ENCODE measurements around the gene DUS2. TPM values are rescaled to one million over a fixed set of nuclear protein-coding genes. Genes with fewer than 3 reads are reported as not detected.
A peak's percentile ranks its signal among the peaks of the same experiment; 100 is the strongest.

DUS2 gene
- total RNA-seq, 2 experiments from 2014 or later, result 34.2 to 35.1 TPM

GRCh38 chr16:68084504-68085258 lies 61.6 kb downstream of the DUS2 start:
- Mint-ChIP-seq H3K4me3 (peak overlapping the region; percentile 88), H3K27me3 (no peaks in the 10 kb centered on the region), H3K4me1 (ENCODE audit: low read depth) (peaks cover 50% of the 10 kb centered on the region), H3K36me3 (ENCODE audit: low read depth) (peaks cover 37% of the 10 kb centered on the region), H3K27ac (peak overlapping the region; percentile 99), H3K9me3 (peaks cover 2% of the 10 kb centered on the region)
- ChIA-PET CTCF (interaction anchor here (0.9 to 3.4 kb wide), 19 partner anchors 9 to 201 kb away, joined by 3 to 18 read pairs (median 4); no protein-coding TSS in a partner anchor), POLR2A (interaction anchor here (0.6 to 3.5 kb wide), 23 partner anchors 9 to 278 kb away, joined by 3 to 34 read pairs (median 4); partner anchors contain the start of genes DDX28, DPEP2, DUS2 and PSMB10)
- peak; percentile 96 for DNase-seq
- ATAC-seq, result peak; percentile 64
- TF ChIP-seq CTCF (IDR thresholded peaks at IDR 0.05), result no peak
- intact Hi-C loops (cut with micrococcal nuclease), result no loop called here

DNA sequence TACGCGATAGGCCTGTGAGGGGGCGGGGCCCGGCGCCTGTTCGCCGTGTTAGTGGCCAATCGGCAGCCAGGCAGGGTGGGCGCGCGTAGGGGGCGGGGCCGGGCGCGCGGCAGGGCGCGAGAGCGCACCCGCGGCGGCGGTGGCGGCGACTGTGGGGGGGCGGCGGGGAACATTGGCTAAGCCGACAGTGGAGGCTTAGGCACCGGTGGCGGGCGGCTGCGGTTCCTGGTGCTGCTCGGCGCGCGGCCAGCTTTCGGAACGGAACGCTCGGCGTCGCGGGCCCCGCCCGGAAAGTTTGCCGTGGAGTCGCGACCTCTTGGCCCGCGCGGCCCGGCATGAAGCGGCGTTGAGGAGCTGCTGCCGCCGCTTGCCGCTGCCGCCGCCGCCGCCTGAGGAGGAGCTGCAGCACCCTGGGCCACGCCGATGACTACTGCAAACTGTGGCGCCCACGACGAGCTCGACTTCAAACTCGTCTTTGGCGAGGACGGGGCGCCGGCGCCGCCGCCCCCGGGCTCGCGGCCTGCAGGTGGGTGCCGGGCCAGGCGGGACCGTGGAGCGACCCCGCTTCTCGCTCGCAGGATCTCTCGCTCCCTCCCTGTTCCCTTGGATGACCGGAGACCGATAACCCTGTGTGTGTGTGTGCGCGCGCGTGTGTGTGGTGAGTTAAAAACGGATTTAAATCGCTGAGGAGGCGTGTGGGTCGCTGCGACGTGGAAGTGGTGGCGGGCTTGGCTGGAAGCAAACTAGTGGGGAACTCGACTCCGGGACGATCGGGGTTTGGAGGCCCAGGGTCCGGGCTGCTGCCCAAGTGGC lies 62.4 kb downstream of the DUS2 start, which contains the start of gene NFATC3:
Gene NFATC3 (plus strand): TSS at position 112 of the 813 bp plus-strand sequence. CDS start 312 bp downstream, at position 424.
- peak within 1 kb of the TSS; percentile 99 for H3K27ac Mint-ChIP-seq
- peaks cover 2% of the 10 kb centered on the region for H3K9me3 Mint-ChIP-seq
- no peak for TF ChIP-seq CTCF (IDR thresholded peaks at IDR 0.05)
- H3K36me3 Mint-ChIP-seq (ENCODE audit: low read depth), result peaks cover 32% of the 10 kb centered on the region
- intact Hi-C loops (cut with micrococcal nuclease), result no loop called here
- peak within 1 kb of the TSS; percentile 88 for H3K4me3 Mint-ChIP-seq
- ATAC-seq (peak; percentile 68), DNase-seq (peak; percentile 99)
- CTCF ChIA-PET, result interaction anchor here (0.9 to 3.4 kb wide), 15 partner anchors 9 to 153 kb away, joined by 3 to 18 read pairs (median 5); no protein-coding TSS in a partner anchor
- no peaks in the 10 kb centered on the region for H3K27me3 Mint-ChIP-seq
- POLR2A ChIA-PET, result interaction anchor here (0.6 to 3.5 kb wide), 19 partner anchors 8 to 183 kb away, joined by 3 to 34 read pairs (median 4); partner anchors contain the start of genes DDX28, DUS2, PSMB10 and SLC7A6
- H3K4me1 Mint-ChIP-seq (ENCODE audit: low read depth), result peaks cover 46% of the 10 kb centered on the region

DNA sequence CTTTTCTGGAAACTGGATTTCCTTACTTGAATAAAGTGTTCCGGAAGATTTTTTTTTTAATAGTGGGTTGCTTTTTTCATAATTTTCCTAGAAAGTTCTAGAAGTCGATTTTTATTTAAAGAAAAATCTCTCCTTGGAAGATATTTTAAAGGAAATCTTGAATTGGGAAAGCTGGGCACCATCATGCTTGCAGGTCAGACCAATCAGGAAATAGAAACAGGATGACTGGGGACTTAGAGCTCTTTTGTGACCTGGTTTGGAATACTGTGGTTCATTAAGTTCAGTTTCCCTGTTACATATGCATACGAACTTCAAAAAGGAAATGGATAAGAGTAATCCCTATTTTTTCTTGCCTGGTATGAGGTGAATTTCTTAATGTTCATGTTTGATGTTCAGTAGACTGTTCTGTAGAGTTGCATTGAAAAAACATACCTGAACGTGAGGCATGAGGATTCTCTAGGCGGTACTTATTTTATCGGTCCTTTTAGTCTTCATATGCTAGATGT lies 63.3 kb downstream of the DUS2 start:
- Mint-ChIP-seq H3K4me3 (peak overlapping the region; percentile 88), H3K9me3 (no peaks in the 10 kb centered on the region), H3K36me3 (ENCODE audit: low read depth) (peaks cover 28% of the 10 kb centered on the region), H3K27ac (peak overlapping the region; percentile 88), H3K27me3 (no peaks in the 10 kb centered on the region), H3K4me1 (ENCODE audit: low read depth) (peaks cover 49% of the 10 kb centered on the region)
- ATAC-seq, result no peak
- intact Hi-C loops (cut with micrococcal nuclease), result no loop called here
- ChIA-PET CTCF (interaction anchor here (1.2 to 1.3 kb wide), 2 partner anchors 16 to 30 kb away, joined by 3 read pairs; no protein-coding TSS in a partner anchor), POLR2A (interaction anchor here (1.0 to 3.5 kb wide), 6 partner anchors 11 to 178 kb away, joined by 3 to 34 read pairs (median 4); partner anchors contain the start of gene SLC7A6)
- no peak for DNase-seq
- TF ChIP-seq CTCF (IDR thresholded peaks at IDR 0.05), result no peak

DNA sequence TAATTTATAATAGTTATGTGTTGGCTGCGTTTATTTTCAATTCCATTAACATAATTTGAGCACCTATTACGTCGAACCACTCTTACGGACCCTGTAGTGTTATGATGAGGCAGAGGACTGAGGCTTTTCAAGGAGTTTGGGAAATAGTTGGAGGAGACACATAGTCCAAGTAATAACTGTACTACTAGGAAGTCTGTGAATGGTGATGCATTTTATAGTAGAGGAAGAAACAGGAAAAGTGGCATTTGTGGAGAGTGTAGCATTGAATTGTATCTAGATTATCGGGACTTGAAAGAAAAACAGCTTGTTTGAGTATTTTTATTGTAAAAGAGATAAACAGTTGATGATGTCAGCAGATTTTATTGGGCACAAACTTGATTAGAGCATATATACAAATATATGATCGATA lies 63.8 kb downstream of the DUS2 start:
- Mint-ChIP-seq H3K36me3 (ENCODE audit: low read depth) (peaks cover 28% of the 10 kb centered on the region), H3K4me3 (peak overlapping the region; percentile 88), H3K9me3 (no peaks in the 10 kb centered on the region), H3K4me1 (ENCODE audit: low read depth) (peaks cover 49% of the 10 kb centered on the region), H3K27me3 (no peaks in the 10 kb centered on the region), H3K27ac (peak overlapping the region; percentile 88)
- DNase-seq (no peak), ATAC-seq (no peak)
- intact Hi-C loops (cut with micrococcal nuclease), result no loop called here
- POLR2A ChIA-PET, result interaction anchor here (1.0 to 1.6 kb wide), 4 partner anchors 9 to 33 kb away, joined by 3 to 5 read pairs (median 4); no protein-coding TSS in a partner anchor
- no peak for TF ChIP-seq CTCF (IDR thresholded peaks at IDR 0.05)
- CTCF ChIA-PET, result interaction anchor here (1.1 to 2.0 kb wide), 7 partner anchors 16 to 175 kb away, joined by 3 to 6 read pairs (median 3); no protein-coding TSS in a partner anchor

Data from activated CD8-positive, alpha-beta T cell treated with anti-CD3 and anti-CD28 coated beads for 36 hours (primary cell).